H1 (cell line): Measurements from ENCODE around the gene NIFK. TPM values are rescaled to one million over a fixed set of nuclear protein-coding genes. Genes with fewer than 3 reads are reported as not detected.

Experiments
- CTCF ChIA-PET: fragments of 300-600 bp; sonication (Branson Sonifier 250); formaldehyde crosslinking; loops from one replicate; lab custom pipeline; 2021; ENCODE audit not compliant: partially characterized antibody; lab: Charles Lee
- POLR2A ChIA-PET: fragments of 300-600 bp; sonication (Branson Sonifier 250); formaldehyde crosslinking; loops from one replicate; lab custom pipeline; 2021; ENCODE audit warnings: inconsistent platforms; ENCODE audit not compliant: partially characterized antibody; lab: Charles Lee
- DNase-seq, 2 experiments: peaks; one replicate each; pipeline versions ENCODE4 v3.0.0 to v3.0.0-alpha.2; 2010 to 2022; ENCODE audit warnings: low spot score in 2 of 2, low read depth in 1 of 2, mixed read lengths in 1 of 2
- FAIRE-seq: peaks from 2 replicates; lab custom pipeline; 2011; peaks lifted over from hg19 to GRCh38; lab: Jason Lieb, UNC
- H2AFZ ChIP-seq: 2 replicates; pipeline ENCODE4 v1.8.1; 2012; ENCODE audit warnings: low read length, inconsistent platforms
- H2AK5ac ChIP-seq: 2 replicates; pipeline ENCODE4 v1.6.1; 2013; ENCODE audit warnings: low read depth, low read length
- H2BK120ac ChIP-seq: replicated peaks from 2 replicates; pipeline ENCODE3; 2013; ENCODE audit warnings: low read depth, low read length, inconsistent platforms
- H2BK12ac ChIP-seq: 2 replicates; pipeline ENCODE4 v1.6.1; 2013; ENCODE audit warnings: low read depth, low read length
- H2BK15ac ChIP-seq: 2 replicates; pipeline ENCODE4 v1.6.1; 2013; ENCODE audit warnings: low read length
- H2BK20ac ChIP-seq: 2 replicates; pipeline ENCODE4 v1.6.1; 2013; ENCODE audit warnings: low read length
- H2BK5ac ChIP-seq: 2 replicates; pipeline ENCODE4 v1.6.1; 2013; ENCODE audit warnings: low read depth, low read length
- H3K14ac ChIP-seq: 2 replicates; pipeline ENCODE4 v1.6.1; 2013; ENCODE audit warnings: inconsistent platforms; ENCODE audit not compliant: insufficient read length
- H3K18ac ChIP-seq: 2 replicates; pipeline ENCODE4 v1.6.1; 2013; ENCODE audit warnings: low read length; ENCODE audit errors: extremely low read depth
- H3K23ac ChIP-seq: 2 replicates; pipeline ENCODE4 v1.6.1; 2013; ENCODE audit warnings: inconsistent platforms; ENCODE audit not compliant: insufficient read length
- H3K23me2 ChIP-seq: 2 replicates; pipeline ENCODE4 v1.6.1; 2013; ENCODE audit warnings: low read depth, low read length
- H3K27ac ChIP-seq: 2 replicates; pipeline ENCODE4 v1.6.1; 2011; ENCODE audit warnings: low read depth, low read length, inconsistent platforms
- H3K27me3 ChIP-seq, 4 experiments: replicated peaks in 1 of 4; 1 replicate in 1 of 4; 2 replicates in 3 of 4; pipeline versions ENCODE4 v1.6.1 to v1.8.1; 2011 to 2013; ENCODE audit warnings: low read length in 3 of 4, mild to moderate bottlenecking in 3 of 4, inconsistent platforms in 2 of 4, mixed read lengths in 2 of 4, moderate library complexity in 1 of 4; ENCODE audit not compliant: control insufficient read depth in 3 of 4, insufficient read depth in 3 of 4; ENCODE audit errors: extremely low read depth in 1 of 4
- H3K36me3 ChIP-seq, 4 experiments: 2 replicates each; pipeline versions ENCODE4 v1.6.1 to v1.8.1; 2011 to 2013; ENCODE audit warnings: mild to moderate bottlenecking in 4 of 4, low read length in 3 of 4, moderate library complexity in 2 of 4, control low read depth in 1 of 4, inconsistent platforms in 1 of 4; ENCODE audit not compliant: insufficient read depth in 4 of 4, control insufficient read depth in 2 of 4
- H3K4ac ChIP-seq: replicated peaks from 2 replicates; pipeline ENCODE3; 2013; ENCODE audit warnings: low read length, low read depth, mixed read lengths, inconsistent platforms; ENCODE audit not compliant: insufficient read length
- H3K4me1 ChIP-seq, 4 experiments: replicated peaks in 1 of 4; 1 replicate in 1 of 4; 2 replicates in 3 of 4; pipeline versions ENCODE4 v1.6.1 to v1.8.1; 2011 to 2013; ENCODE audit warnings: low read length in 3 of 4, inconsistent platforms in 2 of 4, mixed read lengths in 1 of 4; ENCODE audit not compliant: insufficient read depth in 4 of 4, control insufficient read depth in 3 of 4
- H3K4me2 ChIP-seq, 2 experiments: 2 replicates each; pipeline versions ENCODE4 v1.6.1 to v1.8.1; 2011 to 2013; ENCODE audit warnings: low read depth in 2 of 2, low read length in 2 of 2, control low read depth in 1 of 2, inconsistent platforms in 1 of 2, mild to moderate bottlenecking in 1 of 2; ENCODE audit not compliant: insufficient read depth in 1 of 2
- H3K4me3 ChIP-seq, 4 experiments: fragments of 200-600, 300-600 bp in 1 of 4; sonication (generic), shearing (Covaris generic), sonication (Bioruptor Twin) in 1 of 4; 2 replicates each; pipeline versions ENCODE4 v1.5.1 to v1.8.1; 2011 to 2016; ENCODE audit warnings: low read length in 4 of 4, low read depth in 3 of 4, control low read depth in 2 of 4, inconsistent platforms in 2 of 4, mild to moderate bottlenecking in 2 of 4, mixed read lengths in 1 of 4, moderate library complexity in 1 of 4; ENCODE audit not compliant: insufficient read depth in 2 of 4; ENCODE audit errors: extremely low read depth in 1 of 4
- H3K56ac ChIP-seq: replicated peaks from 2 replicates; pipeline ENCODE3; 2013; ENCODE audit warnings: low read depth, mild to moderate bottlenecking, mixed read lengths, low read length, inconsistent platforms; ENCODE audit not compliant: insufficient read length
- H3K79me1 ChIP-seq: 2 replicates; pipeline ENCODE4 v1.6.1; 2013; ENCODE audit warnings: low read depth, low read length, control low read depth
- H3K79me2 ChIP-seq, 2 experiments: 2 replicates each; pipeline versions ENCODE4 v1.6.1 to v1.8.1; 2012 to 2013; ENCODE audit warnings: low read length in 2 of 2, mild to moderate bottlenecking in 2 of 2, inconsistent platforms in 1 of 2; ENCODE audit not compliant: insufficient read depth in 2 of 2, control insufficient read depth in 1 of 2
- H3K9ac ChIP-seq, 4 experiments: replicated peaks in 1 of 4; 1 replicate in 1 of 4; 2 replicates in 3 of 4; pipeline versions ENCODE4 v1.6.1 to v1.8.1; 2011 to 2013; ENCODE audit warnings: low read depth in 3 of 4, low read length in 3 of 4, control low read depth in 2 of 4, mild to moderate bottlenecking in 2 of 4, moderate library complexity in 2 of 4, inconsistent platforms in 1 of 4; ENCODE audit errors: extremely low read depth in 1 of 4
- H3K9me3 ChIP-seq, 2 experiments: 2 replicates each; pipeline versions ENCODE4 v1.6.1 to v1.8.1; 2012 to 2013; ENCODE audit warnings: mild to moderate bottlenecking in 2 of 2, moderate library complexity in 2 of 2, control low read depth in 1 of 2, inconsistent platforms in 1 of 2, low read depth in 1 of 2, low read length in 1 of 2, mixed read lengths in 1 of 2; ENCODE audit not compliant: insufficient read depth in 2 of 2
- H4K20me1 ChIP-seq, 2 experiments: replicated peaks in 1 of 2; 2 replicates each; pipeline versions ENCODE3 to v1.8.1; 2011 to 2013; ENCODE audit warnings: inconsistent platforms in 2 of 2, low read length in 2 of 2, mild to moderate bottlenecking in 1 of 2; ENCODE audit not compliant: insufficient read depth in 2 of 2, control insufficient read depth in 1 of 2
- H4K5ac ChIP-seq: 2 replicates; pipeline ENCODE4 v1.6.1; 2013; ENCODE audit warnings: low read length, low read depth, mixed read lengths, inconsistent platforms; ENCODE audit not compliant: insufficient read length
- H4K8ac ChIP-seq: 2 replicates; pipeline ENCODE4 v1.8.0; 2013; ENCODE audit warnings: mild to moderate bottlenecking, moderate library complexity, low read length, inconsistent platforms; ENCODE audit not compliant: insufficient read depth; ENCODE audit errors: extremely low read depth
- H4K91ac ChIP-seq: replicated peaks from 2 replicates; pipeline ENCODE3; 2013; ENCODE audit warnings: low read length, mixed read lengths, inconsistent platforms; ENCODE audit not compliant: insufficient read length
- CTBP2 ChIP-seq: IDR thresholded peaks from 2 replicates; pipeline ENCODE4 v1.7.0; 2011; ENCODE audit warnings: borderline replicate concordance, mild to moderate bottlenecking, moderate library complexity, mixed read lengths, low read length; ENCODE audit not compliant: insufficient read depth, insufficient read length
- JUN ChIP-seq: IDR thresholded peaks from 2 replicates; pipeline ENCODE4 v1.6.1; 2011; ENCODE audit warnings: low read depth, mild to moderate bottlenecking, improper control_type of control experiment, low read length
- MAX ChIP-seq: IDR thresholded peaks from 2 replicates; pipeline ENCODE4 v1.6.1; 2012; ENCODE audit warnings: inconsistent platforms
- WGBS, 2 experiments: shearing (Covaris generic) in 1 of 2; methylation state at CpG; one replicate each; pipeline versions ENCODE4 v1.1.6 to v1.1.7; 2013 to 2015; ENCODE audit warnings: low lambda C conversion rate in 2 of 2, mixed read lengths in 2 of 2, inconsistent platforms in 1 of 2, low coverage in 1 of 2, missing lambda C conversion rate in 1 of 2; ENCODE audit not compliant: insufficient replicate concordance in 2 of 2, insufficient coverage in 1 of 2, insufficient read length in 1 of 2; ENCODE audit errors: extremely low coverage in 1 of 2, missing lambda C conversion rate in 1 of 2; 5-methylcytosine and 5-hydroxymethylcytosine counted together
- polyA plus RNA-seq, 7 experiments: library from polyadenylated mRNA; depleted of rRNA in 3 of 7; stranded (reverse) in 5 of 7; unstranded in 2 of 7; fragments of >200 nt in 5 of 7; fragments of 200-250 nt in 2 of 7; gene quantifications; 1 replicate in 5 of 7; 2 replicates in 1 of 7; 4 replicates in 1 of 7; pipeline versions ENCODE4 v1.2.1 to v1.2.3, GENCODE V29; 2011 to 2013; ENCODE audit warnings: missing spikeins in 2 of 7, mixed read lengths in 2 of 7
- total RNA-seq: library from RNA; stranded (reverse); fragmentation: NEBNext Ultra II Directional; extraction: Animal tissue kit (Norgen Biotek cat#: 25700); gene quantifications from 2 replicates; pipeline ENCODE4 v1.2.1, GENCODE V29; 2021

NIFK gene
- total and polyA plus RNA-seq, 2 of the 8 experiments (the other 6 are each of a cell fraction or from before 2014, with no cell fraction given) = 24.4 to 117 TPM

- no peaks in the 10 kb centered on the region for H3K79me2 ChIP-seq
- H3K14ac ChIP-seq = no peak overlapping the region
- H3K36me3 ChIP-seq = no peaks in the 10 kb centered on the region
- H3K4ac ChIP-seq = peak overlapping the region; percentile 65
- H3K79me1 ChIP-seq = no peaks in the 10 kb centered on the region
- H2BK20ac ChIP-seq = no peak overlapping the region
- no peak overlapping the region for H3K9ac ChIP-seq
- H4K5ac ChIP-seq = no peak overlapping the region
- TF ChIP-seq JUN (no peak), MAX (no peak), CTBP2 (no peak)
- H3K27ac ChIP-seq = no peak overlapping the region
- peak overlapping the region; percentile 22 for H4K91ac ChIP-seq
- ChIA-PET POLR2A (interaction anchor here (0.6 to 5.3 kb wide), 5 partner anchors 13 to 339 kb away, joined by 3 to 20 read pairs (median 4); partner anchors contain the start of gene RNU4ATAC), CTCF (interaction anchor here (0.7 to 2.6 kb wide), 16 partner anchors 10 to 361 kb away, joined by 3 to 9 read pairs (median 3); partner anchors contain the start of gene CLASP1)
- no peak overlapping the region for H2BK5ac ChIP-seq
- FAIRE-seq = no peak
- no peak overlapping the region for H2BK120ac ChIP-seq
- H3K23me2 ChIP-seq = no peaks in the 10 kb centered on the region
- H3K4me1 ChIP-seq = peaks cover 0 to 10% (median 6%) of the 10 kb centered on the region in 4 experiments; a peak in 3 of 7 replicates
- H3K4me3 ChIP-seq = no peak overlapping the region
- H4K8ac ChIP-seq = 0 out of 2 replicates have a peak overlapping the region, but pooled peaks have one; percentile 9
- H2BK15ac ChIP-seq = 0 out of 2 replicates have a peak overlapping the region, but pooled peaks have one; percentile 81
- WGBS, 2 experiments = 89% methylated on average over 19 of the region's 19 CpGs; no CpG with 5 or more reads in 1 of the 2 experiments
- DNase-seq = no peak
- no peak overlapping the region for H3K4me2 ChIP-seq
- H3K18ac ChIP-seq = no peak overlapping the region; the same call in 1 of the 2 replicates
- no peak overlapping the region for H3K23ac ChIP-seq
- H3K9me3 ChIP-seq = no peaks in the 10 kb centered on the region
- H2BK12ac ChIP-seq = peak overlapping the region; percentile 75; the same call in 1 of the 2 replicates
- H3K27me3 ChIP-seq = no peaks in the 10 kb centered on the region
- 0 out of 2 replicates have a peak overlapping the region, but pooled peaks have one; percentile 61 for H2AK5ac ChIP-seq
- no peak overlapping the region for H3K56ac ChIP-seq
- H4K20me1 ChIP-seq = no peaks in the 10 kb centered on the region
- H2AFZ ChIP-seq = no peak overlapping the region
Observed at GRCh38 chr2:121699421-121700333, 37.0 kb downstream of the NIFK start.
